Measurements from ENCODE around the gene CRTAC1. TPM values are rescaled to one million over a fixed set of nuclear protein-coding genes. Genes with fewer than 3 reads are reported as not detected.
A peak's percentile ranks its signal among the peaks of the same experiment; 100 is the strongest.

The CRTAC1 gene
- total RNA-seq, 4 donors from 2014 or later: 1.2 to 5.7 (median 1.7) TPM

GRCh38 chr10:97922022-97922758 lies 108.2 kb downstream of the CRTAC1 start:
- WGBS, 2 donors (ENCODE audit: low coverage in 1 of 2): 48 to 53% methylated on average over 8 to 10 of the region's 12 CpGs
- no peaks in the 10 kb centered on the region for H3K9me3 ChIP-seq
- H3K4me1 ChIP-seq: peaks cover 0 to 22% (median 0%) of the 10 kb centered on the region in 3 donors
- no peaks in the 10 kb centered on the region for H3K36me3 ChIP-seq
- no peak for ATAC-seq
- H3K27ac ChIP-seq: no peak overlapping the region
- H3K27me3 ChIP-seq: peaks cover 23% of the 10 kb centered on the region
- TF ChIP-seq CTCF (IDR thresholded peaks at IDR 0.05): no peak
- no peak for TF ChIP-seq POLR2A (IDR thresholded peaks at IDR 0.05)
- TF ChIP-seq POLR2AphosphoS5 (IDR thresholded peaks at IDR 0.05): no peak
- no peak for TF ChIP-seq EP300 (IDR thresholded peaks at IDR 0.05)
- H3K4me3 ChIP-seq: no peak overlapping the region

- Histone ChIP-seq H3K27me3 (peaks cover 19% of the 10 kb centered on the region), H3K4me1 (peaks cover 0 to 28% (median 0%) of the 10 kb centered on the region in 3 donors), H3K9me3 (no peaks in the 10 kb centered on the region), H3K27ac (no peak overlapping the region), H3K36me3 (no peaks in the 10 kb centered on the region), H3K4me3 (no peak overlapping the region)
- no peak for ATAC-seq
- TF ChIP-seq POLR2A (IDR thresholded peaks at IDR 0.05) (no peak), POLR2AphosphoS5 (IDR thresholded peaks at IDR 0.05) (no peak), CTCF (IDR thresholded peaks at IDR 0.05) (no peak)
- 16% methylated on average over 4 of the region's 4 CpGs; no CpG with 5 or more reads in 1 of the 2 donors for WGBS, 2 donors (ENCODE audit: low coverage in 1 of 2)
These were observed 108.8 kb downstream of the CRTAC1 start for GRCh38 chr10:97921581-97922021.

DNA sequence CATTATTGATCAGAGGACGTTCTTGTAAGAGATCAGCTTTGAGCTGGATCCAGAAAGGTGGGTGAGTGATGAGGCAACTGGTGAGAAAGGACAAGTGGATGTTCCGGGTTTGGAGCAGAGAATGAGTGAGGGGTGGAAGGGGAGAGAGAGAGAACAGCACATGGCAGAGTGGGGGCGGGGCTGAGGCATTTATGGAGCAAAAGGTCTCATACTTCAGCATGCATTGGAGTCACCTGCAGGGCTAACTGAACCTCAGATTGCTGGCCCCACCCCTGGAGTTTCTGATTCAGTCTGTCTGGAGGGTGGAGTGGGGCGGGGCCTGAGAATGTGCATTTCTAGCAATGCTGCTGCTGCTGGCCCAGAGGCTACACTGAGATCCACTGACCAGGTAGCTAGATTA lies 109.6 kb downstream of the CRTAC1 start:
- Histone ChIP-seq H3K27ac (no peak overlapping the region), H3K4me1 (peaks cover 0 to 34% (median 0%) of the 10 kb centered on the region in 3 donors), H3K27me3 (peaks cover 20% of the 10 kb centered on the region), H3K9me3 (no peaks in the 10 kb centered on the region), H3K36me3 (no peaks in the 10 kb centered on the region), H3K4me3 (no peak overlapping the region)
- WGBS, 2 donors (ENCODE audit: low coverage in 1 of 2): 34 to 68% methylated on average over 3 to 4 of the region's 4 CpGs
- ATAC-seq: no peak
- TF ChIP-seq EP300 (IDR thresholded peaks at IDR 0.05): no peak
- no peak for TF ChIP-seq CTCF (IDR thresholded peaks at IDR 0.05)
- TF ChIP-seq POLR2A (IDR thresholded peaks at IDR 0.05): no peak

- H3K4me1 ChIP-seq: peaks cover 0 to 47% (median 0%) of the 10 kb centered on the region in 3 donors
- no peaks in the 10 kb centered on the region for H3K9me3 ChIP-seq
- H3K27me3 ChIP-seq: peaks cover 36% of the 10 kb centered on the region
- no peak for ATAC-seq
- no peak overlapping the region for H3K4me3 ChIP-seq
- H3K36me3 ChIP-seq: no peaks in the 10 kb centered on the region
- WGBS, 2 donors (ENCODE audit: low coverage in 1 of 2): 57 to 67% methylated on average over 1 to 3 of the region's 3 CpGs
- H3K27ac ChIP-seq: no peak overlapping the region
- TF ChIP-seq CTCF (IDR thresholded peaks at IDR 0.05) (no peak), POLR2A (IDR thresholded peaks at IDR 0.05) (no peak), EP300 (IDR thresholded peaks at IDR 0.05) (no peak), POLR2AphosphoS5 (IDR thresholded peaks at IDR 0.05) (no peak)
These were observed 111.4 kb downstream of the CRTAC1 start for GRCh38 chr10:97919012-97919411.

GRCh38 chr10:97916586-97916985 lies 113.8 kb downstream of the CRTAC1 start:
- no peaks in the 10 kb centered on the region for H3K36me3 ChIP-seq
- TF ChIP-seq CTCF (IDR thresholded peaks at IDR 0.05) (no peak), POLR2A (IDR thresholded peaks at IDR 0.05) (no peak), EP300 (IDR thresholded peaks at IDR 0.05) (no peak), POLR2AphosphoS5 (IDR thresholded peaks at IDR 0.05) (no peak)
- H3K27me3 ChIP-seq: peaks cover 32% of the 10 kb centered on the region
- ATAC-seq: peak; percentile 30
- no peak overlapping the region for H3K4me3 ChIP-seq
- H3K4me1 ChIP-seq: peaks cover 0 to 35% (median 0%) of the 10 kb centered on the region in 3 donors
- H3K9me3 ChIP-seq: no peaks in the 10 kb centered on the region
- 35 to 100% methylated on average over 1 to 2 of the region's 4 CpGs for WGBS, 2 donors (ENCODE audit: low coverage in 1 of 2)
- H3K27ac ChIP-seq: no peak overlapping the region
